NCI-H2196 (cell line): ENCODE results near the gene FAAP24.
"Not testable (repeated sequence)": the region's sequence is repeated elsewhere in the genome, so short reads cannot be mapped to it uniquely, and the experiment has no call there.

Experiments
- DNase-seq: peaks from one replicate; lab custom pipeline; 2025; ENCODE audit not compliant: unreplicated experiment; lab: John Stamatoyannopoulos, UW

The FAAP24 gene

DNA sequence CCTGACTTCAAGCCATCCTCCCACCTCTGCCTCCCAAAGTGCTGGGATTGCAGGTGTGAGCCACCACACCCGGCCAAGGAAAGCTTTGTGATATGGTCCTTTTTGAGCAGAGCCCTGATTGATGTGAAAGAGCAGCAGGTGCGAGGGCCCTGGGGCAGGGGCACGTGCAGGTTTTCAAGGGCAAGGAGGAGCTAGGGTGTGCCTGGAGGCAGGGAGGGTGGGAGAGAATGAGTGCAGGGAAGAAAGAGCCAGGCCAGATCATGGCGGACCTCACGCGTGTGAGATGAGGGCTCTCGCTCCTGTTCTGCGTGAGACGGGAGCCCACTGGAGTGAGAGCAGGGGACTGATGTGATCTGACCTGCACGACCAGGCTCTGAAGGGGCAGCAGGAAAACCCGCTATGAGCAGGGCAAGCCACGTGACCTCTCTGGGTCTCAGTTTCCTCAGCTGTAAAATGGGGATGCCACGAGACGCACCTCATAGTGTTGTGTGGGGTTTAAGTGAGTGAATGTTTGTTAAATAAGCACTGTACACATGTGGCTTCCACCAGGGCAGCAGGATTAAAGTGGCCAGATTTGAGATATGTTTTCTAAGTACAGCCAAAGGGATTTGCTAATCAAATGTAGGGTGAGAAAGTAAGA is 25.8 kb downstream of the FAAP24 start:
- DNase-seq: no peak

GRCh38 chr19:32998722-32999121 is 26.7 kb downstream of the FAAP24 start:
- DNase-seq: no peak

DNA sequence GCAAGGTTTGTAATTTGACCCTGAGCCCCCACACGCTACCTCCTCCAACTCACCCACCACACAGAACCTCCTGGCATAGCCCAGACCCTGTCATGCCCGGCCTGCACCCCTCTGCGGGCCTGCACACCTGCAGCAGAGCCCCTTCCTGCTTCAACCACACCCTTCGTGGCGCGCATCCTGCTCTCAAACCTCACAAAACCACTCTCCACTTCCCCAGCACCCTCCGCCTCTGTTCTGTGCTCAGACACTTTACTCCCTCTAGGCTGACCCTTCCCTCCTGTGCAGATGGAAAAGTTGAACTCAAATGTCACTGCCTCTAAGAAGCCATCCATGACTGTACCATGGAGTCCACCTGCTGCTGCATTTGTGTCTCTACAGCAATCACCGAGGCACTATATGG is 28.5 kb downstream of the FAAP24 start:
- no peak for DNase-seq

GRCh38 chr19:33000910-33001309 is 28.9 kb downstream of the FAAP24 start:
- DNase-seq: no peak

GRCh38 chr19:33002126-33002865 is 30.3 kb downstream of the FAAP24 start:
- DNase-seq: peak; percentile 35

DNA sequence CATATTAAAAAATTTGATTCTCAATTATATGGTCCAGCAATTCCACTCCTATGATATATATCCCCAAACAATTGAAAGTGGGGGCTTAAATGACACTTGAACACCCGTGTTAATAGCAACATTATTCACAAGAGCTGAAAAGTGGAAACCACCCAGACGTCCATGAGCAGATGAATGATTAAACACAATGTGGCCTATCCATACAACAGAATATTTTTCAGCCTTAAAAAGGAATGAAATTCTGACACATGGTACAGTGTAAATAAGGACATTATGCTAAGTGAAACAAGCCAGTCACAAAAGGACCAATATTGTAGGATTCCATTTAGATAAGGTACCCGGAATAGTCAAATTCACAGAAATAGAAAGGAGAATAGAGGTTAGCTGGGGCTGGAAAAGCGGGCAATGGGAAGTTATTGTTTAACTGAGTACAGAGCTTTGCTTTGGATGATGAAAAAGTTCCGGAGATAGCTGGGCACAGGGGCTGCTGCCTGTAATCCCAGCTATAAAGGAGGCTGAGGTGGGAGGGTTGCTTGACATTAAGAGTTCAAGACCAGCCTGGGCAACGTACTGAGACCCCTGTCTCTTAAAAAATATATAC is 31.5 kb downstream of the FAAP24 start:
- not testable (repeated sequence) for DNase-seq

- peak; percentile 49 for DNase-seq
Observed at GRCh38 chr19:33005440-33005839, 33.4 kb downstream of the FAAP24 start.

DNA sequence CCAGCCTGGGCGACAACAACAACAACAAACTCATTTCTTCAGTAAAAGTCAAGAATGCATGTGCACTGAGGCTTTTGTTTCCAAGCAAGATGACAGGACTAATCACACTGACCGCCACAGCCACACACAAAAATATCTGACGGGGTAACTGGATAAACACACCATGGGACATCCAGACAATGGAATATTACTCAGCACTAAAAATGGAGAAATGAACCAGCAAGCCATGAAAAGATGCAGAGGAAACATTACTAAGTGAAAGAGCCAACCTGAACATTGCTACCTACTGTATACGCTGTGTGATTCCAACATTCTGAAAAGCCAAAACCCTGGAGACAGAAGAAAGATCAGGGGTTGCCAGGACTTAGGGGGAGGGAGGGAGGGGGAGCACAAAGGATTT is 36.7 kb downstream of the FAAP24 start:
- DNase-seq: no peak

GRCh38 chr19:33010891-33011290 is 38.8 kb downstream of the FAAP24 start:
- DNase-seq: not testable (repeated sequence)

GRCh38 chr19:33022472-33023116 is 50.6 kb downstream of the FAAP24 start:
- DNase-seq: peak; percentile 59

DNA sequence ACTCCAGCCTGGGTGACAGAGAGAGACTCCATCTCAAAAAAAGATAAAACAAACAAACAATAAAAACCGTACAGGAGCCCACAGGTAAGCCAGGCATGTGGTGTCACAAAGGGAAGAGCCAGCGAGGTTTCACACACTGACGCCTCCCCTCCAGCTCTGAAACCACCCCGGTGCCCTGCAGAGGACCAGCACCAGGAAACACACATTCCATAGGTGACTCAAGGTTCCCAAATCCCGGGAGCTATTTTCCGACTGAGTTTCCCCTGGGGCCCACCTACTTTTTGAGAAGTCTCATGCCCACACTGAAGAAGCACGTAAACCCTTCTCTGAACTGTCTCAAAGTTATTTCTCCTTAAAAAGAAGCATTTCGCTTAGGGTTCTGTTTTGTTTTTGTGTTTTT is 52.4 kb downstream of the FAAP24 start:
- DNase-seq: no peak

GRCh38 chr19:33025468-33026238 is 53.6 kb downstream of the FAAP24 start:
- not testable (repeated sequence) for DNase-seq

GRCh38 chr19:33026602-33027001 is 54.6 kb downstream of the FAAP24 start:
- not testable (repeated sequence) for DNase-seq
